ENCODE results near the gene GRAMD1A. TPM values are rescaled to one million over a fixed set of nuclear protein-coding genes. Genes with fewer than 3 reads are reported as not detected.
"Not testable (repeated sequence)": the region's sequence is repeated elsewhere in the genome, so short reads cannot be mapped to it uniquely, and the experiment has no call there.

GRAMD1A gene
- total RNA-seq, 1 experiment from 2014 or later = 45.2 TPM

GRCh38 chr19:34984287-34984686, 15.8 kb upstream of the GRAMD1A start:
- Histone ChIP-seq H3K79me2 (ENCODE audit: low read length) (no peaks in the 10 kb centered on the region), H3K9me3 (ENCODE audit: low read length) (no peaks in the 10 kb centered on the region), H3K4me3 (ENCODE audit: low read length) (no peak overlapping the region), H3K36me3 (ENCODE audit: insufficient read depth, low read length) (no peaks in the 10 kb centered on the region), H4K20me1 (ENCODE audit: insufficient read depth, low read depth, low read length) (no peaks in the 10 kb centered on the region), H3K4me2 (ENCODE audit: low read depth, low read length, poor library complexity, severe bottlenecking) (no peak overlapping the region), H3K9me2 (replicated peaks; ENCODE audit: insufficient read depth, low read length) (no peaks in the 10 kb centered on the region), H2AFZ (ENCODE audit: low read length) (no peak overlapping the region), H3K4me1 (ENCODE audit: low read length) (no peaks in the 10 kb centered on the region), H3K27me3 (ENCODE audit: low read length) (no peaks in the 10 kb centered on the region), H3K27ac (ENCODE audit: low read length) (no peak overlapping the region), H3K9ac (ENCODE audit: low read length) (no peak overlapping the region)
- no peak for DNase-seq

GRCh38 chr19:34985249-34986022, 14.7 kb upstream of the GRAMD1A start:
- Histone ChIP-seq H3K4me1 (ENCODE audit: low read length) (no peaks in the 10 kb centered on the region), H3K9me3 (ENCODE audit: low read length) (no peaks in the 10 kb centered on the region), H3K9me2 (replicated peaks; ENCODE audit: insufficient read depth, low read length) (no peaks in the 10 kb centered on the region), H3K79me2 (ENCODE audit: low read length) (no peaks in the 10 kb centered on the region), H3K9ac (ENCODE audit: low read length) (no peak overlapping the region), H4K20me1 (ENCODE audit: insufficient read depth, low read depth, low read length) (no peaks in the 10 kb centered on the region), H2AFZ (ENCODE audit: low read length) (no peak overlapping the region), H3K36me3 (ENCODE audit: insufficient read depth, low read length) (no peaks in the 10 kb centered on the region), H3K27ac (ENCODE audit: low read length) (no peak overlapping the region), H3K27me3 (ENCODE audit: low read length) (no peaks in the 10 kb centered on the region), H3K4me3 (ENCODE audit: low read length) (no peak overlapping the region), H3K4me2 (ENCODE audit: low read depth, low read length, poor library complexity, severe bottlenecking) (no peak overlapping the region)
- no peak for DNase-seq

- Histone ChIP-seq H3K4me1 (ENCODE audit: low read length) (no peaks in the 10 kb centered on the region), H3K9me2 (replicated peaks; ENCODE audit: insufficient read depth, low read length) (no peaks in the 10 kb centered on the region), H3K27ac (ENCODE audit: low read length) (no peak overlapping the region), H3K9me3 (ENCODE audit: low read length) (no peaks in the 10 kb centered on the region), H2AFZ (ENCODE audit: low read length) (no peak overlapping the region), H3K9ac (ENCODE audit: low read length) (no peak overlapping the region), H4K20me1 (ENCODE audit: insufficient read depth, low read depth, low read length) (no peaks in the 10 kb centered on the region), H3K4me3 (ENCODE audit: low read length) (no peak overlapping the region), H3K4me2 (ENCODE audit: low read depth, low read length, poor library complexity, severe bottlenecking) (no peak overlapping the region), H3K27me3 (ENCODE audit: low read length) (no peaks in the 10 kb centered on the region), H3K79me2 (ENCODE audit: low read length) (no peaks in the 10 kb centered on the region), H3K36me3 (ENCODE audit: insufficient read depth, low read length) (no peaks in the 10 kb centered on the region)
- no peak for DNase-seq
These were observed 12.0 kb upstream of the GRAMD1A start for GRCh38 chr19:34988119-34988518.

DNA sequence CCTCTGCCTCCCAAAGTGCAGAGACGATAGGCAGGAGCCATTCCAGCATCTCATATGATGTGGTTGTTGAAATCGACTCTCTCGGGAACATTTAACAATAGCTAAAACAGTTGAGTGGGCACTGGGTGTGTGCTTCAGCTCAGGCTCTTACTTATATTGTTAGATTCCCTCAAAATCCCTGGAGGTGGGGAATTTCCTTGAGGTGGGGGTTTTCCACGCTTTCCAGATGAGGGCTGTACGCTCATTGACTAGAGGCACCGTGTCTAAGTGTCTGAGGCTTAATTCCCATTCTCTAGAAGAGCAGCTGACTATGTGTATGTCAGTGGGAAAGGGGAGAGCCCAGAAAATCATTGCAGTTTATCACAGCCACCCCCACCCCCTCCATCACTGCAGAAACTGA, 10.8 kb upstream of the GRAMD1A start:
- Histone ChIP-seq H3K27me3 (ENCODE audit: low read length) (no peaks in the 10 kb centered on the region), H3K9ac (ENCODE audit: low read length) (no peak overlapping the region), H4K20me1 (ENCODE audit: insufficient read depth, low read depth, low read length) (no peaks in the 10 kb centered on the region), H3K79me2 (ENCODE audit: low read length) (no peaks in the 10 kb centered on the region), H3K4me1 (ENCODE audit: low read length) (no peaks in the 10 kb centered on the region), H3K9me2 (replicated peaks; ENCODE audit: insufficient read depth, low read length) (no peaks in the 10 kb centered on the region), H3K9me3 (ENCODE audit: low read length) (no peaks in the 10 kb centered on the region), H3K27ac (ENCODE audit: low read length) (no peak overlapping the region), H2AFZ (ENCODE audit: low read length) (no peak overlapping the region), H3K4me2 (ENCODE audit: low read depth, low read length, poor library complexity, severe bottlenecking) (no peak overlapping the region), H3K36me3 (ENCODE audit: insufficient read depth, low read length) (no peaks in the 10 kb centered on the region), H3K4me3 (ENCODE audit: low read length) (no peak overlapping the region)
- no peak for DNase-seq

DNA sequence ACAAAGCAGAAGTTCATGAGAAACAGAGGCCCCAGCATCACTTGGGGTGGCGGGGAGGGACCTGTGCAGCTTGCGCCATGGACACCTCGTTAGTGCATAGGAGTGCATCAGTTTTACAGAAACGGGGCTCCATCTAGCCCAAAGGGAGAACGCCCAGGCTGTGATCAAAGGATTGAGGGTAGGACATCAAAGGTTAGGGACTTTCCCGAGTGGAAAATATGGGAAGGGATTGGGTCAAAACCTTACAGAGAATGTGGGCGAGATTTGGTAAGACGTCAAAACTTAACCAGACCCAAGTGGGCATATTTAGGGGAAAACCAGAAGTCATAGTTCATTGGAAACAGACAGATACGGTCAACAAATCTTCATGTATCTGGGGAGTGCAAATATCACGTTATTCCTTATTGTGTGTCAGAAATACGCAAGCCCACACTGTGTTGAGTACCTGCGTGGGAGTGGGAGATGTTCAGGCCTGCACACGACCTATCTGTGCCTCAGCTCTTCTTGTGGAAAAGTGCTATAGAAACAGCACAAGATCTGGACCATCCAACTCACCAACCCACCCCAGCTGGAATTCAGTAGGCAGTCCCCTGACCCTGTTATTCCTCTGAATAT, 9.4 kb upstream of the GRAMD1A start:
- Histone ChIP-seq H2AFZ (ENCODE audit: low read length) (no peak overlapping the region), H3K9me3 (ENCODE audit: low read length) (no peaks in the 10 kb centered on the region), H3K9me2 (replicated peaks; ENCODE audit: insufficient read depth, low read length) (no peaks in the 10 kb centered on the region), H3K27me3 (ENCODE audit: low read length) (no peaks in the 10 kb centered on the region), H3K36me3 (ENCODE audit: insufficient read depth, low read length) (no peaks in the 10 kb centered on the region), H3K4me2 (ENCODE audit: low read depth, low read length, poor library complexity, severe bottlenecking) (no peak overlapping the region), H4K20me1 (ENCODE audit: insufficient read depth, low read depth, low read length) (no peaks in the 10 kb centered on the region), H3K4me1 (ENCODE audit: low read length) (no peaks in the 10 kb centered on the region), H3K27ac (ENCODE audit: low read length) (no peak overlapping the region), H3K4me3 (ENCODE audit: low read length) (no peak overlapping the region), H3K79me2 (ENCODE audit: low read length) (no peaks in the 10 kb centered on the region), H3K9ac (ENCODE audit: low read length) (no peak overlapping the region)
- no peak for DNase-seq

DNA sequence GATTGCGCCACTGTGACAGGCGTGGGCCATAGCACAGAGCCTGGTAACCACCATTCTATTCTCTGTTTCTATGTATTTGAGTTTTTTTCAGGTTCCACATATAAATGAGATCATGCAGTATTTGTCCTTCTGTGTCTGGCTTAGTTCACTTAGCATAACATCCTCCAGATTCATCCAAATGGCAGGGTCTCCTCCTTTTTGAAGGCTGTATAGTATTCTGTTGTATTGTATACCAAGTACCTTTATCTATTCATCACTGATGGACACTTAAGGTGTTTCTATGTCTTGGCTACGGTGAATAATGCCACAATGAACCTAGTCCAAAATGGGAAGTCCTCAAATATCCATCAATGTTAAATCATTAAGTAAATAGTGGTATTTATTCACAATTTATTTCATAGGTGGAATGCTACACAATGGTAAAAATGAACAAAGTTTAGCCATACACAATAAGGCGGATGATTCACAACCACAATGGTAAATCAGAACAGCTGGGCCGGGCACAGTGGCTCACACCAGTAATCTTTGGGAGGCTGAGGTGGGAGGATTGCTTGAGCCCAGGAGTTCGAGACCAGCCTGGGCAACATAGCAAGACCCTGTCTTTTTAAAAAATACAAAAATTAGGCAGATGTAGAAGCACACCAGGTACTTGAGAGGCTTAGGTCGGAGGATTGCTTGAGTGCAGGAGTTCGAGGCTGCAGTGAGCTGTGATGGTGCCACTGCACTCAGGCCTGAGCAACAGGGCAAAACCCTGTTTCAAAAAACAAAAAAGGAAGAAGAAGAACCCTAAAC, 8.4 kb upstream of the GRAMD1A start:
- Histone ChIP-seq H3K27ac (ENCODE audit: low read length) (no peak overlapping the region), H3K36me3 (ENCODE audit: insufficient read depth, low read length) (no peaks in the 10 kb centered on the region), H4K20me1 (ENCODE audit: insufficient read depth, low read depth, low read length) (no peaks in the 10 kb centered on the region)

DNA sequence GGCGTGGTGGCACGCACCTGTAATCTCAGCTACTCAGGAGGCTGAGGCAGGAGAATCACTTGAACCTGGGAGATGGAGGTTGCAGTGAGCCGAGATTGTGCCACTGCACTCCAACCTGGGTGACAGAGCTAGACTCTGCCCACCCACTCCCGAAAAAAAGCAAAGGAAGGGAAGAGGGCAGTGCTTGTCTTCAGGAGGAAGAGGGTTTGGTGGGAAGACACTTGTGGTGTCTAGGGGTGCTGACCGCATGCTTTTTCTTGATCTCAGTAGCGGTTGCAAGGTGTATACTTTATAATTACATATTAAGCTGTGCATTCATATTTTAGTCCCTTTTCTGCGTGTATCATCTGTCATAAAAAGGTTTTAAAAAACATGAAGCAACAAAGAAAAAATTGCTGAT, 7.5 kb upstream of the GRAMD1A start:
- not testable (repeated sequence) for H3K4me2 ChIP-seq (ENCODE audit: low read depth, low read length, poor library complexity, severe bottlenecking); H3K4me1 ChIP-seq (ENCODE audit: low read length); DNase-seq

More for the DNA sequence above, 8.4 kb upstream of the GRAMD1A start:
- Histone ChIP-seq H3K9me3 (ENCODE audit: low read length) (no peaks in the 10 kb centered on the region), H3K9me2 (replicated peaks; ENCODE audit: insufficient read depth, low read length) (no peaks in the 10 kb centered on the region), H3K79me2 (ENCODE audit: low read length) (no peaks in the 10 kb centered on the region), H3K4me2 (ENCODE audit: low read depth, low read length, poor library complexity, severe bottlenecking) (no peak overlapping the region), H3K4me1 (ENCODE audit: low read length) (no peaks in the 10 kb centered on the region), H3K9ac (ENCODE audit: low read length) (no peak overlapping the region), H3K4me3 (ENCODE audit: low read length) (no peak overlapping the region), H2AFZ (ENCODE audit: low read length) (no peak overlapping the region), H3K27me3 (ENCODE audit: low read length) (no peaks in the 10 kb centered on the region)
- DNase-seq = no peak

DNA sequence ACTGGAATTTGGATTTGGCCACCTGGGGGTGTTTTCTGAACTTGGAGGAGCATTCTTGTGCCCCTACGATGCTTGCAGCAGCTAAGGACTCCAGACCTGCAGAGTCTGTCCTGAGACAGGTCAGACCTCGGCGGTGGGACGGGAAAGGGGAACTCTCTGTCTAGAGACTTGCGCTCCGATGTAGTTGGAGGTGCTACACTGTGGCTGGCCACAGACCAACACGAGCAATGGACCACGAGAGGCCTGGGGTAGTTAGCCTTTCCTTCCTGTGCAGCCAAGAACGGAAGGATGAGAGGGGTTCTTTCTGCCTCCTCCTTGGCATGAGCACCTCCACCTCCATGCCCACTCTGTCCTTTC, 5.9 kb upstream of the GRAMD1A start:
- no peak for DNase-seq
- Histone ChIP-seq H3K9ac (ENCODE audit: low read length) (no peak overlapping the region), H3K79me2 (ENCODE audit: low read length) (no peaks in the 10 kb centered on the region), H3K4me3 (ENCODE audit: low read length) (no peak overlapping the region), H3K4me2 (ENCODE audit: low read depth, low read length, poor library complexity, severe bottlenecking) (no peak overlapping the region), H4K20me1 (ENCODE audit: insufficient read depth, low read depth, low read length) (no peaks in the 10 kb centered on the region), H3K27me3 (ENCODE audit: low read length) (no peaks in the 10 kb centered on the region), H3K27ac (ENCODE audit: low read length) (no peak overlapping the region), H2AFZ (ENCODE audit: low read length) (no peak overlapping the region), H3K36me3 (ENCODE audit: insufficient read depth, low read length) (no peaks in the 10 kb centered on the region), H3K4me1 (ENCODE audit: low read length) (peaks cover 3% of the 10 kb centered on the region), H3K9me2 (replicated peaks; ENCODE audit: insufficient read depth, low read length) (no peaks in the 10 kb centered on the region), H3K9me3 (ENCODE audit: low read length) (no peaks in the 10 kb centered on the region)

More for the DNA sequence above, 7.5 kb upstream of the GRAMD1A start:
- H3K9me3 ChIP-seq (ENCODE audit: low read length); H3K9ac ChIP-seq (ENCODE audit: low read length); H2AFZ ChIP-seq (ENCODE audit: low read length); H3K27me3 ChIP-seq (ENCODE audit: low read length); H4K20me1 ChIP-seq (ENCODE audit: insufficient read depth, low read depth, low read length); H3K36me3 ChIP-seq (ENCODE audit: insufficient read depth, low read length); H3K9me2 ChIP-seq (replicated peaks; ENCODE audit: insufficient read depth, low read length); H3K79me2 ChIP-seq (ENCODE audit: low read length); H3K27ac ChIP-seq (ENCODE audit: low read length); H3K4me3 ChIP-seq (ENCODE audit: low read length): not testable (repeated sequence)
